GM12878 (cell line): ENCODE measurements around the gene FOXP4. TPM values are rescaled to one million over a fixed set of nuclear protein-coding genes. Genes with fewer than 3 reads are reported as not detected.

Experiments used
- ATAC-seq: fragments of 200-7000 bp; cut with Tn5 transposase; 3 replicates; pipeline ENCODE4 v1.9.1; 2020; ENCODE audit warnings: mild to moderate bottlenecking, moderate library complexity
- BruUV-seq: library from RNA; stranded (reverse); fragments of 400-500 nt; replicated peaks from 2 replicates; lab custom pipeline; 2021; lab: Mats Ljungman, UMichigan
- CTCF ChIA-PET: fragments of 300-600 bp; sonication (Branson Sonifier 250); formaldehyde crosslinking; extraction: SDS; loops from one replicate; lab custom pipeline; 2021; ENCODE audit warnings: inconsistent platforms; lab: Yijun Ruan, JAX
- POLR2A ChIA-PET: fragments of 350-600 bp; formaldehyde crosslinking; extraction: SDS; loops from one replicate; lab custom pipeline; 2021; ENCODE audit warnings: inconsistent platforms; lab: Charles Lee
- RAD21 ChIA-PET: fragments of 300-600 bp; sonication (Branson Sonifier 250); formaldehyde crosslinking; loops from one replicate; lab custom pipeline; 2023; ENCODE audit warnings: antibody characterized with exemption; ENCODE audit not compliant: unreplicated experiment; lab: Charles Lee
- SMC1A ChIA-PET: fragments of 300-600 bp; sonication (Branson Sonifier 250); formaldehyde crosslinking; loops from one replicate; lab custom pipeline; 2023; ENCODE audit not compliant: unreplicated experiment, uncharacterized antibody; lab: Charles Lee
- DNase-seq: peaks from one replicate; pipeline ENCODE4 v3.0.0-alpha.2; 2011; ENCODE audit warnings: low read depth, low spot score
- FAIRE-seq: peaks from 3 replicates; lab custom pipeline; 2011; peaks lifted over from hg19 to GRCh38; lab: Jason Lieb, UNC
- H2AFZ ChIP-seq: 2 replicates; pipeline ENCODE4 v1.6.0; 2011; ENCODE audit warnings: low read depth, low read length, control low read depth; ENCODE audit not compliant: control insufficient read depth
- H3K27ac ChIP-seq: 2 replicates; pipeline ENCODE4 v1.5.1; 2011; ENCODE audit warnings: control low read depth; ENCODE audit not compliant: control insufficient read depth, insufficient read depth
- H3K27me3 ChIP-seq, 2 experiments: replicated peaks in 1 of 2; 2 replicates each; pipeline versions ENCODE4 v1.6.0 to v1.6.1; 2011; ENCODE audit warnings: low read length in 1 of 2; ENCODE audit not compliant: control insufficient read depth in 2 of 2, insufficient read depth in 2 of 2
- H3K36me3 ChIP-seq, 2 experiments: 2 replicates each; pipeline ENCODE4 v1.5.1; 2011; ENCODE audit warnings: low read length in 1 of 2; ENCODE audit not compliant: control insufficient read depth in 2 of 2, insufficient read depth in 2 of 2
- H3K4me1 ChIP-seq: 2 replicates; pipeline ENCODE4 v1.6.1; 2011; ENCODE audit warnings: mild to moderate bottlenecking, low read length, moderate library complexity, mixed read lengths; ENCODE audit not compliant: control insufficient read depth, insufficient read depth
- H3K4me2 ChIP-seq: 2 replicates; pipeline ENCODE4 v1.6.0; 2011; ENCODE audit warnings: control low read depth; ENCODE audit not compliant: control insufficient read depth, insufficient read depth
- H3K4me3 ChIP-seq: fragments of 200-600 bp; sonication (generic); 2 replicates; pipeline ENCODE4 v1.5.1; 2016
- H3K79me2 ChIP-seq: 2 replicates; pipeline ENCODE4 v1.6.0; 2011; ENCODE audit warnings: low read length; ENCODE audit not compliant: control insufficient read depth, insufficient read depth
- H3K9ac ChIP-seq: 2 replicates; pipeline ENCODE4 v1.8.0; 2011; ENCODE audit warnings: low read length, control low read depth, mixed read lengths; ENCODE audit not compliant: control insufficient read depth, insufficient read depth
- H3K9me3 ChIP-seq: replicated peaks from 3 replicates; pipeline ENCODE4 v1.5.1; 2011; ENCODE audit warnings: mild to moderate bottlenecking, low read length; ENCODE audit not compliant: control insufficient read depth, insufficient read depth
- H4K20me1 ChIP-seq: 2 replicates; pipeline ENCODE4 v1.6.0; 2011; ENCODE audit not compliant: control insufficient read depth, insufficient read depth
- BCL11A ChIP-seq: IDR thresholded peaks from 2 replicates; pipeline ENCODE4 v1.6.1; 2011; ENCODE audit warnings: low read depth, low read length
- BRCA1 ChIP-seq: IDR thresholded peaks from 2 replicates; pipeline ENCODE4 v1.6.1; 2011; ENCODE audit warnings: low read depth, low read length, improper control_type of control experiment
- CBFB ChIP-seq: IDR thresholded peaks from 2 replicates; pipeline ENCODE4 v1.6.1; 2016; ENCODE audit warnings: antibody characterized with exemption, low read depth
- EED ChIP-seq: sonication (generic); IDR thresholded peaks from 2 replicates; pipeline ENCODE4 v1.6.1; 2016; ENCODE audit warnings: antibody characterized with exemption, low read depth
- ETV6 ChIP-seq, 2 experiments: fragments of 450-650 bp in 1 of 2; IDR thresholded peaks in 1 of 2; conservative IDR thresholded peaks in 1 of 2; 2 replicates each; pipeline ENCODE4 v1.6.1; 2014; ENCODE audit warnings: antibody characterized with exemption in 1 of 2, borderline replicate concordance in 1 of 2, low read depth in 1 of 2, mild to moderate bottlenecking in 1 of 2, moderate library complexity in 1 of 2
- HDAC6 ChIP-seq: fragments of 200-600 bp; sonication (generic); IDR thresholded peaks from one replicate; pipeline ENCODE4 v1.8.0; 2017; ENCODE audit warnings: antibody characterized with exemption; ENCODE audit not compliant: unreplicated experiment
- KDM1A ChIP-seq: fragments of 200-600 bp; sonication (generic); IDR thresholded peaks from 2 replicates; pipeline ENCODE4 v1.6.1; 2016; ENCODE audit warnings: borderline replicate concordance
- MEF2A ChIP-seq: IDR thresholded peaks from 2 replicates; pipeline ENCODE4 v1.6.1; 2011; ENCODE audit warnings: low read depth, mild to moderate bottlenecking, low read length, moderate library complexity; ENCODE audit not compliant: insufficient read depth
- NFIC ChIP-seq: IDR thresholded peaks from 2 replicates; pipeline ENCODE4 v1.6.1; 2012; ENCODE audit warnings: low read depth, mild to moderate bottlenecking, inconsistent platforms, low read length, moderate library complexity
- NFYB ChIP-seq: IDR thresholded peaks from 2 replicates; pipeline ENCODE4 v1.6.1; 2011; ENCODE audit warnings: low read depth, mild to moderate bottlenecking, low read length, improper control_type of control experiment, moderate library complexity; ENCODE audit not compliant: insufficient read depth
- PAX8 ChIP-seq: fragments of 450-650 bp; IDR thresholded peaks from 2 replicates; pipeline ENCODE4 v1.6.1; 2017; ENCODE audit warnings: mild to moderate bottlenecking, moderate library complexity
- RCOR1 ChIP-seq: conservative IDR thresholded peaks from 2 replicates; pipeline ENCODE4 v1.6.1; 2012; ENCODE audit warnings: low read depth, low read length, improper control_type of control experiment
- SUPT20H ChIP-seq: IDR thresholded peaks from 2 replicates; pipeline ENCODE4 v1.6.1; 2011; ENCODE audit warnings: low read depth, mild to moderate bottlenecking, low read length, moderate library complexity, borderline replicate concordance; ENCODE audit not compliant: control insufficient read depth
- WGBS: methylation state at CpG from one replicate; pipeline ENCODE4 v1.1.6; 2016; ENCODE audit warnings: low lambda C conversion rate; ENCODE audit not compliant: insufficient replicate concordance, insufficient coverage; ENCODE audit errors: missing lambda C conversion rate; 5-methylcytosine and 5-hydroxymethylcytosine counted together
- in situ Hi-C: fragments of 300-500 bp; cut with MboI; formaldehyde crosslinking; loops from 9 replicates; pipeline ENCODE4 v1.14.3; 2018; ENCODE audit warnings: mixed read lengths
- intact Hi-C: fragments of 100-400 bp; cut with micrococcal nuclease; formaldehyde crosslinking; loops from one replicate; pipeline ENCODE4 v1.14.2; 2022; ENCODE audit not compliant: unreplicated experiment
- polyA plus RNA-seq, 11 experiments: library from polyadenylated mRNA; depleted of rRNA in 4 of 11; unstranded in 6 of 11; stranded (reverse) in 5 of 11; fragments of >200 nt; fragmentation: Nextera tagmentation in 4 of 11; fragmentation: Illumina TruSeq in 1 of 11; extraction: Ambion mirVana in 4 of 11; extraction: Trizol in 1 of 11; gene quantifications; 1 replicate in 1 of 11; 2 replicates in 10 of 11; pipeline versions ENCODE4 v1.2.1 to v1.2.3, GENCODE V29; 2011 to 2016; ENCODE audit warnings: inconsistent platforms in 2 of 11, missing spikeins in 2 of 11, low read depth in 1 of 11
- total RNA-seq, 4 experiments: library from RNA; depleted of rRNA in 3 of 4; stranded (reverse); fragments of >200 nt in 3 of 4; fragmentation: Illumina TruSeq in 1 of 4; extraction: Trizol in 1 of 4; gene quantifications; 2 replicates each; pipeline versions ENCODE4 v1.2.1 to v1.2.3, GENCODE V29; 2013 to 2021
- TF ChIP-seq, protein P1 (sequence below): fragments of 150-350 bp; IDR thresholded peaks from 2 replicates; pipeline ENCODE4 v1.6.1; 2016; ENCODE audit warnings: low read depth, low read length

The FOXP4 gene
- total and polyA plus RNA-seq, 10 of the 15 experiments (the other 5 are each of a cell fraction or from before 2014, with no cell fraction given) = 0.31 to 46.1 (median 2.3) TPM

DNA sequence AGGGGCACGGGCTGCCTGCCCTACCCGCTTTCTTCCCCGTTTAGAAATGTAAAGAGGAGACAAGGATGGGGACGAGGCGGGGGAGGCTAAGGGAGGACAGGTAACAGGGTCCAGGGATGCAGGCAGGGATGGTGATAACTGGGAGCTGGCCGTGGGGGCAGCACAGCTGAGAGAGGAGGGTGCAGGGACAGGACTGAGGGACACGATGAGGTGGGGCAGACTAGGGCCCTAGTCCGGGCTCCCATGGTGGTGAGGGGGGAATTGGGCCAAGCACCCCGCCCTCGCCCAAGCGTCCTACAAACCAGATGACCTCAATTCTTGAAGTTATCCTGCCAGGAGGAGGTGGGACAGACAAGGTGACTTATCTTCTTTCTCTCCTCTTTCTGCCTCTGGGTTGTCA, 47.7 kb downstream of the FOXP4 start:
- Histone ChIP-seq H3K4me2 (no peak overlapping the region), H3K4me3 (no peak overlapping the region), H3K27ac (no peak overlapping the region), H3K9ac (no peak overlapping the region), H3K9me3 (no peaks in the 10 kb centered on the region), H3K27me3 (no peaks in the 10 kb centered on the region), H3K79me2 (no peaks in the 10 kb centered on the region), H3K4me1 (no peaks in the 10 kb centered on the region), H2AFZ (no peak overlapping the region), H3K36me3 (peaks cover 2 to 16% of the 10 kb centered on the region in 2 experiments; a peak in 3 of 4 replicates), H4K20me1 (no peaks in the 10 kb centered on the region)
- in situ Hi-C loops (loop anchor here (5.0 kb wide), 3 partner anchors 132 to 222 kb away; no protein-coding TSS in a partner anchor), intact Hi-C loops (loop anchor here (5.0 kb wide), 2 partner anchors 47 to 62 kb away; partner anchors contain the start of gene FOXP4)
- no peak for FAIRE-seq
- ChIA-PET CTCF (interaction anchor here (0.8 to 8.1 kb wide), 6 partner anchors 9 to 226 kb away, joined by 4 to 117 read pairs (median 8); no protein-coding TSS in a partner anchor), POLR2A (no interaction called here), RAD21 (interaction anchor here (7.8 kb wide), 1 partner anchor 131 kb away, joined by 57 read pairs; no protein-coding TSS in a partner anchor), SMC1A (interaction anchor here (0.9 to 4.0 kb wide), 4 partner anchors 113 to 287 kb away, joined by 3 to 36 read pairs (median 4); no protein-coding TSS in a partner anchor)
- 83% methylated on average over 10 of the region's 11 CpGs for WGBS
- TF ChIP-seq CBFB = no peak
- TF ChIP-seq EED = no peak
- no peak for ATAC-seq
- no peak for DNase-seq
- TSS peak; percentile 18 for BruUV-seq

DNA sequence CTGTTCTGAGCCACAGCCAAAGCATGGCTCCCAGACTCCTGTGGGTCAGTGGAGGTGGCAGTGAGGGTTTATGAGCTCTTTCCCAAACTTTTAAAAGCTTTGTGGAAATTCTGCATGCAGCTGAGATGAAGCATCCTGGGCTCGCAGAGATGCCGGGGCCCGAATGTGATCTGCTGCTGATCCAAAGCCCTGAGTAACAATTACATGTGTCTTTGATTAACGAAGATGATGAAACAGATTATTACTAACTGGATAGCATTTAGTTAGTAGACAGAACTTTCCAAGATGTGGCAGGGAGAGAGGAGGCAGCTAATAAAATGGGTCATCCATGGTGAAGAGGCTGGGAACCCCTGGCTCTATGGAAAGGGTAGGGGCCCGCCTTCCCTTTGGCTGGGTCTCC, 48.1 kb downstream of the FOXP4 start:
- no TSS peak for BruUV-seq
- Histone ChIP-seq H3K27me3 (no peaks in the 10 kb centered on the region), H3K27ac (no peak overlapping the region), H2AFZ (no peak overlapping the region), H3K4me3 (no peak overlapping the region), H3K9ac (no peak overlapping the region), H3K9me3 (no peaks in the 10 kb centered on the region), H3K4me2 (no peak overlapping the region), H3K4me1 (no peaks in the 10 kb centered on the region), H3K36me3 (peaks cover 2 to 12% of the 10 kb centered on the region in 2 experiments; a peak in 3 of 4 replicates), H4K20me1 (no peaks in the 10 kb centered on the region), H3K79me2 (no peaks in the 10 kb centered on the region)
- no peak for FAIRE-seq
- ATAC-seq = no peak
- CTCF ChIA-PET = interaction anchor here (0.7 to 8.1 kb wide), 9 partner anchors 8 to 288 kb away, joined by 3 to 117 read pairs (median 4); no protein-coding TSS in a partner anchor
- intact Hi-C loops = loop anchor here (5.0 kb wide), 2 partner anchors 47 to 62 kb away; partner anchors contain the start of gene FOXP4
- RAD21 ChIA-PET = interaction anchor here (0.6 to 7.8 kb wide), 2 partner anchors 132 to 434 kb away, joined by 4 to 57 read pairs; no protein-coding TSS in a partner anchor
- no peak for DNase-seq
- POLR2A ChIA-PET = no interaction called here
- in situ Hi-C loops = loop anchor here (5.0 kb wide), 3 partner anchors 132 to 222 kb away; no protein-coding TSS in a partner anchor
- WGBS = 86% methylated on average over 5 of the region's 5 CpGs
- SMC1A ChIA-PET = interaction anchor here (0.9 to 4.0 kb wide), 4 partner anchors 114 to 288 kb away, joined by 3 to 36 read pairs (median 4); no protein-coding TSS in a partner anchor
- TF ChIP-seq ETV6 (conservative IDR thresholded peaks at IDR 0.05 in 1 of 2, IDR thresholded peaks at IDR 0.05 in 1 of 2; ENCODE audit: borderline replicate concordance in 1 of 2, low read depth in 1 of 2) = no peak
- no peak for TF ChIP-seq HDAC6
- no peak for TF ChIP-seq SUPT20H
- TF ChIP-seq RCOR1 = no peak
- TF ChIP-seq KDM1A = no peak
- TF ChIP-seq, protein P1, sequence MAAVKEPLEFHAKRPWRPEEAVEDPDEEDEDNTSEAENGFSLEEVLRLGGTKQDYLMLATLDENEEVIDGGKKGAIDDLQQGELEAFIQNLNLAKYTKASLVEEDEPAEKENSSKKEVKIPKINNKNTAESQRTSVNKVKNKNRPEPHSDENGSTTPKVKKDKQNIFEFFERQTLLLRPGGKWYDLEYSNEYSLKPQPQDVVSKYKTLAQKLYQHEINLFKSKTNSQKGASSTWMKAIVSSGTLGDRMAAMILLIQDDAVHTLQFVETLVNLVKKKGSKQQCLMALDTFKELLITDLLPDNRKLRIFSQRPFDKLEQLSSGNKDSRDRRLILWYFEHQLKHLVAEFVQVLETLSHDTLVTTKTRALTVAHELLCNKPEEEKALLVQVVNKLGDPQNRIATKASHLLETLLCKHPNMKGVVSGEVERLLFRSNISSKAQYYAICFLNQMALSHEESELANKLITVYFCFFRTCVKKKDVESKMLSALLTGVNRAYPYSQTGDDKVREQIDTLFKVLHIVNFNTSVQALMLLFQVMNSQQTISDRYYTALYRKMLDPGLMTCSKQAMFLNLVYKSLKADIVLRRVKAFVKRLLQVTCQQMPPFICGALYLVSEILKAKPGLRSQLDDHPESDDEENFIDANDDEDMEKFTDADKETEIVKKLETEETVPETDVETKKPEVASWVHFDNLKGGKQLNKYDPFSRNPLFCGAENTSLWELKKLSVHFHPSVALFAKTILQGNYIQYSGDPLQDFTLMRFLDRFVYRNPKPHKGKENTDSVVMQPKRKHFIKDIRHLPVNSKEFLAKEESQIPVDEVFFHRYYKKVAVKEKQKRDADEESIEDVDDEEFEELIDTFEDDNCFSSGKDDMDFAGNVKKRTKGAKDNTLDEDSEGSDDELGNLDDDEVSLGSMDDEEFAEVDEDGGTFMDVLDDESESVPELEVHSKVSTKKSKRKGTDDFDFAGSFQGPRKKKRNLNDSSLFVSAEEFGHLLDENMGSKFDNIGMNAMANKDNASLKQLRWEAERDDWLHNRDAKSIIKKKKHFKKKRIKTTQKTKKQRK = no peak
- TF ChIP-seq MEF2A = no peak
- no peak for TF ChIP-seq PAX8
- TF ChIP-seq NFYB = no peak
- TF ChIP-seq NFIC = no peak
- TF ChIP-seq BRCA1 = no peak
- no peak for TF ChIP-seq BCL11A
